HG03558 (cell line): ENCODE results near the gene MIB1.
"Not testable (repeated sequence)": the region's sequence is repeated elsewhere in the genome, so short reads cannot be mapped to it uniquely, and the experiment has no call there.

Source experiments
- ATAC-seq: cut with Tn5 transposase; IDR thresholded peaks from one replicate; pipeline ENCODE4 v1.9.1; 2021; ENCODE audit warnings: moderate number of reproducible peaks; ENCODE audit not compliant: unreplicated experiment; ENCODE audit errors: extremely low read depth

MIB1 gene

GRCh38 chr18:21740538-21741311 lies at the start of gene MIB1:
MIB1 (plus strand) TSS chr18:21740792; CDS start chr18:21741584, 792 bp downstream.
- peak; percentile 77 for ATAC-seq

- ATAC-seq, result no peak
Measured at GRCh38 chr18:21693322-21693721, 47.3 kb upstream of the MIB1 start.

GRCh38 chr18:21700528-21701075 lies 40.0 kb upstream of the MIB1 start:
- no peak for ATAC-seq

GRCh38 chr18:21701621-21702020 lies 39.0 kb upstream of the MIB1 start:
- no peak for ATAC-seq

- no peak for ATAC-seq
Measured at GRCh38 chr18:21702602-21703001, 38.0 kb upstream of the MIB1 start.

GRCh38 chr18:21703241-21703820 lies 37.3 kb upstream of the MIB1 start:
- no peak for ATAC-seq

- ATAC-seq, result peak; percentile 85
Measured at GRCh38 chr18:21704603-21705364, 35.8 kb upstream of the MIB1 start, which contains the start of gene ABHD3. ABHD3 (minus strand) TSS chr18:21704774; CDS start chr18:21704665, 109 bp downstream.

- no peak for ATAC-seq
Measured at GRCh38 chr18:21706386-21706865, 34.2 kb upstream of the MIB1 start.

- ATAC-seq, result not testable (repeated sequence)
Measured at GRCh38 chr18:21707130-21707529, 33.5 kb upstream of the MIB1 start.

- ATAC-seq, result no peak
Measured at GRCh38 chr18:21714474-21714873, 26.1 kb upstream of the MIB1 start.

- no peak for ATAC-seq
Measured at GRCh38 chr18:21722687-21723086, 17.9 kb upstream of the MIB1 start.

- ATAC-seq, result no peak
Measured at GRCh38 chr18:21725201-21725600, 15.4 kb upstream of the MIB1 start.

- no peak for ATAC-seq
Measured at GRCh38 chr18:21727702-21728101, 12.9 kb upstream of the MIB1 start.

- no peak for ATAC-seq
Measured at GRCh38 chr18:21733011-21733410, 7.6 kb upstream of the MIB1 start.

- no peak for ATAC-seq
Measured at GRCh38 chr18:21735452-21736015, 5.1 kb upstream of the MIB1 start.

GRCh38 chr18:21736926-21737325 lies 3.7 kb upstream of the MIB1 start:
- not testable (repeated sequence) for ATAC-seq

GRCh38 chr18:21739604-21740537 lies 721 bp upstream of the MIB1 start:
- peak; percentile 3 for ATAC-seq

GRCh38 chr18:21741312-21741561 lies 645 bp downstream of the MIB1 start:
- peak; percentile 15 for ATAC-seq

- no peak for ATAC-seq
Measured at GRCh38 chr18:21741562-21742314, 1.1 kb downstream of the MIB1 start.
